OCI-LY7 (cell line): ENCODE measurements around the gene CD164L2. TPM values are rescaled to one million over a fixed set of nuclear protein-coding genes. Genes with fewer than 3 reads are reported as not detected.

Experiments
- BruUV-seq: library from RNA; stranded (reverse); fragments of 400-500 nt; replicated peaks from 2 replicates; lab custom pipeline; 2021; lab: Mats Ljungman, UMichigan
- CTCF ChIA-PET: fragments of 300-600 bp; sonication (Branson Sonifier 250); formaldehyde crosslinking; loops from one replicate; lab custom pipeline; 2022; ENCODE audit warnings: antibody characterized with exemption; ENCODE audit not compliant: unreplicated experiment; lab: Charles Lee
- POLR2A ChIA-PET: fragments of 300-600 bp; sonication (Branson Sonifier 250); formaldehyde crosslinking; loops from one replicate; lab custom pipeline; 2022; ENCODE audit warnings: antibody characterized with exemption; lab: Charles Lee
- DNase-seq: peaks from one replicate; pipeline ENCODE4 v3.0.0-alpha.2; 2015; ENCODE audit warnings: low spot score
- H2AFZ ChIP-seq: fragments of 200-600 bp; sonication (generic), shearing (Covaris generic); 2 replicates; pipeline ENCODE4 v1.6.1; 2014; ENCODE audit warnings: mild to moderate bottlenecking, antibody characterized with exemption, low read length, moderate library complexity
- H3K27ac ChIP-seq: fragments of 200-600 bp; sonication (generic); 2 replicates; pipeline ENCODE4 v1.5.1; 2014; ENCODE audit warnings: mixed run types, low read depth, mild to moderate bottlenecking, moderate library complexity, low read length, inconsistent platforms; ENCODE audit not compliant: poor library complexity, severe bottlenecking
- H3K36me3 ChIP-seq: fragments of 200-600 bp; sonication (generic); 2 replicates; pipeline ENCODE4 v1.6.1; 2014; ENCODE audit warnings: mild to moderate bottlenecking, antibody characterized with exemption, low read length, moderate library complexity, mixed read lengths; ENCODE audit not compliant: insufficient read depth
- H3K4me1 ChIP-seq: fragments of 200-600 bp; sonication (generic); 2 replicates; pipeline ENCODE4 v1.5.1; 2014; ENCODE audit warnings: mild to moderate bottlenecking, low read length; ENCODE audit not compliant: insufficient read depth, poor library complexity, severe bottlenecking
- H3K4me2 ChIP-seq: fragments of 200-600 bp; sonication (generic); 2 replicates; pipeline ENCODE4 v1.6.1; 2014; ENCODE audit warnings: mild to moderate bottlenecking, low read length
- H3K4me3 ChIP-seq: fragments of 200-600 bp; sonication (generic); 2 replicates; pipeline ENCODE4 v1.5.1; 2014; ENCODE audit warnings: mild to moderate bottlenecking, low read depth, low read length; ENCODE audit not compliant: poor library complexity, severe bottlenecking
- H3K79me2 ChIP-seq: fragments of 200-600 bp; sonication (generic); 2 replicates; pipeline ENCODE4 v1.6.1; 2016; ENCODE audit warnings: low read depth, mild to moderate bottlenecking, low read length, moderate library complexity, mixed read lengths; ENCODE audit not compliant: insufficient read depth
- H3K9me2 ChIP-seq: fragments of 200-600 bp; sonication (generic); 2 replicates; pipeline ENCODE4 v1.6.1; 2016; ENCODE audit warnings: mild to moderate bottlenecking, low read length, mixed read lengths; ENCODE audit not compliant: insufficient read depth
- H3K9me3 ChIP-seq: fragments of 200-600 bp; sonication (generic); 2 replicates; pipeline ENCODE4 v1.6.1; 2014; ENCODE audit warnings: mild to moderate bottlenecking, mixed run types, low read length, mixed read lengths
- H4K20me1 ChIP-seq: fragments of 200-600 bp; sonication (generic); 2 replicates; pipeline ENCODE4 v1.6.1; 2014; ENCODE audit warnings: mild to moderate bottlenecking, antibody characterized with exemption, low read length, moderate library complexity, mixed read lengths; ENCODE audit not compliant: insufficient read depth
- EZH2phosphoT487 ChIP-seq: fragments of 200-600 bp; sonication (generic); IDR thresholded peaks from 2 replicates; pipeline ENCODE4 v1.6.1; 2018; ENCODE audit warnings: low read depth, borderline replicate concordance, mild to moderate bottlenecking, mixed run types, antibody characterized with exemption, low read length, moderate library complexity, mixed read lengths
- intact Hi-C: fragments of 100-400 bp; cut with micrococcal nuclease; formaldehyde crosslinking; loops from one replicate; pipeline ENCODE4 v1.10.0; 2022; ENCODE audit not compliant: unreplicated experiment
- total RNA-seq, 2 experiments: library from RNA; depleted of rRNA in 1 of 2; stranded (reverse); fragments of >200 nt in 1 of 2; shearing (Covaris generic) in 1 of 2; gene quantifications; 2 replicates each; pipeline ENCODE4 v1.2.3, GENCODE V29; 2014 to 2022
- TF ChIP-seq, protein P1 (sequence below): fragments of 200-600 bp; sonication (generic); conservative IDR thresholded peaks from 2 replicates; pipeline ENCODE4 v1.5.1; 2014; ENCODE audit warnings: mild to moderate bottlenecking, antibody characterized with exemption, low read length, moderate library complexity, mixed read lengths

CD164L2 gene
- total RNA-seq, 2 experiments from 2014 or later, result not detected

DNA sequence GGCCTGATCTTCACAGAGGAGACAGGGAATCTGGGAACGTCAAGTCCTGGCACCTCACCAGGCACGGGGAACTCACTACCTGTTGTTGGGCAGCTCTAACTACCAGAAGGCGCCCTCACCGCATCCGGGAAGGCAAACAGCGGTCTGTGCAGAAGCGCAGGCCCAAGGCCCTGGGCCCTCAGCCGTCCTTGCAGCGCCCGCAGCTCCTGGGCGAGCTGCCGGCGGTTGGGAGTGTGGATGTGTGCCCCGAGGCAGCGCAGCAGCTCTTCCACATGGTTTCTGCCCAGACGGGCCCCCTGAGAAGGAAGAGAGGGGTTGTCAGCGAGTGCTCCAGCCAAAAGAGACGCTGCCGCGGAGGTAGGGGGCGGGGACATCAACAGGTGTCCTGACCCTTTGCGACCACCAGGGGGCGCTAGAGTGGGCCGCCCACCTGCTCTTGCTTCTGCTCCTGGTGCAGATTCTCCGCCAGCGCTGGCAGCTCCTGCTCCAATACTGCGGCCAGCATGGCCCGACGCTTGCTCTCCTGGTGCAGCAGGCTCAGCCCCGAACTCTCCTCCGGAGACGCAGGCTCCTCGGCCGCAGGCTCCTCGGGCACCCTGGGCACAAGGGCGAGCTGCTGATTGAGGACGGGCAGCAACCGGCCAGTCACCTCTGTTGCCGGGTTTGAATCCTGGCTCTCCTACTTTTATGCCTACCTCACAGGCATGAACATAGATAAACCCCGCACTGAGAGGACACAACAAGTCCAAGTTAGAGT lies 25.7 kb downstream of the CD164L2 start:
- peak overlapping the region; percentile 84 for H3K4me2 ChIP-seq

DNA sequence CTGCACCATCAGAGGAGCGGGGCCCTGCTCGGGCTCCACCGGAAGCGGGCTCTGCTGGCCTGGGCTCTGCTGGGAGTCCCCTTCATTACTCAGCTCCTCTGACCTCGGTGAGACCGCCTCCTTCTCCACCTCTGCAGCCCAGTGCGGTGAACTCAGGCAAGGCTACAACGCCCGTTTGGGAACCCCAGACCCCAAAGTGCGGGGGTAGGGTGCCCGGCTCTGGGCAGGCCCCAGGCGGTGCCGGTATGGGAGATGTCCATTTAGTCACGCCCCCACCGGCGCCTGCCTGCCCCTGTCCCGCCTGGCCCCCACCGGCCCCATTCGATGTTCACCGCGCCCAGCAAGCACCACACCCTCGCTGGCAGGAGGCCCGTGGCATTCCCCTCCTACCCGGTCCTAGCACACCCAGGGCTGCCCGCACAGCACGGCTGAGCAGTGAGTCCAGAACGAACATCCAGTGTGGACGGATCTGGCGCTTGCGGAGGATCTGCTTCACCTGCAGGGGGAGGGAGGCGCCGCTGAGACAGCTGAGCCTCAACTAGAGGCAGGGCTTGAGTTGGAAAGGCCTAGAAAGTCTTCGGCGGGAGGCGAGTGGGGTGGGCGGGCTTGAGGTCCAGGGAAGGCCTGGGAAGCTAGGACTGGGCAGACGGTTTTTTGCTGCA lies 26.4 kb downstream of the CD164L2 start:
- intact Hi-C loops, result loop anchor here (1.0 to 10.0 kb wide), 5 partner anchors 13 to 250 kb away; no protein-coding TSS in a partner anchor
- H3K4me3 ChIP-seq, result peak overlapping the region; percentile 65

More for the DNA sequence above, 25.7 kb downstream of the CD164L2 start:
- Histone ChIP-seq H3K9me2 (no peaks in the 10 kb centered on the region), H3K79me2 (no peaks in the 10 kb centered on the region), H3K27ac (peak overlapping the region; percentile 25), H3K4me1 (peaks cover 26% of the 10 kb centered on the region), H2AFZ (peak overlapping the region; percentile 83), H3K4me3 (peak overlapping the region; percentile 65), H3K36me3 (no peaks in the 10 kb centered on the region), H4K20me1 (no peaks in the 10 kb centered on the region), H3K9me3 (no peaks in the 10 kb centered on the region)
- ChIA-PET POLR2A (interaction anchor here (0.6 kb wide), 1 partner anchor 17 kb away, joined by 3 read pairs; no protein-coding TSS in a partner anchor), CTCF (interaction anchor here (0.5 to 1.6 kb wide), 7 partner anchors 8 to 249 kb away, joined by 3 to 5 read pairs (median 4); no protein-coding TSS in a partner anchor)
- TF ChIP-seq EZH2phosphoT487, result no peak
- TF ChIP-seq, protein P1, sequence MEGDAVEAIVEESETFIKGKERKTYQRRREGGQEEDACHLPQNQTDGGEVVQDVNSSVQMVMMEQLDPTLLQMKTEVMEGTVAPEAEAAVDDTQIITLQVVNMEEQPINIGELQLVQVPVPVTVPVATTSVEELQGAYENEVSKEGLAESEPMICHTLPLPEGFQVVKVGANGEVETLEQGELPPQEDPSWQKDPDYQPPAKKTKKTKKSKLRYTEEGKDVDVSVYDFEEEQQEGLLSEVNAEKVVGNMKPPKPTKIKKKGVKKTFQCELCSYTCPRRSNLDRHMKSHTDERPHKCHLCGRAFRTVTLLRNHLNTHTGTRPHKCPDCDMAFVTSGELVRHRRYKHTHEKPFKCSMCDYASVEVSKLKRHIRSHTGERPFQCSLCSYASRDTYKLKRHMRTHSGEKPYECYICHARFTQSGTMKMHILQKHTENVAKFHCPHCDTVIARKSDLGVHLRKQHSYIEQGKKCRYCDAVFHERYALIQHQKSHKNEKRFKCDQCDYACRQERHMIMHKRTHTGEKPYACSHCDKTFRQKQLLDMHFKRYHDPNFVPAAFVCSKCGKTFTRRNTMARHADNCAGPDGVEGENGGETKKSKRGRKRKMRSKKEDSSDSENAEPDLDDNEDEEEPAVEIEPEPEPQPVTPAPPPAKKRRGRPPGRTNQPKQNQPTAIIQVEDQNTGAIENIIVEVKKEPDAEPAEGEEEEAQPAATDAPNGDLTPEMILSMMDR, result peak; percentile 87
- BruUV-seq, result no TSS peak
- DNase-seq, result peak; percentile 77
- intact Hi-C loops, result loop anchor here (1.0 to 10.0 kb wide), 5 partner anchors 14 to 249 kb away; no protein-coding TSS in a partner anchor

More for the DNA sequence above, 26.4 kb downstream of the CD164L2 start:
- Histone ChIP-seq H3K9me2 (no peaks in the 10 kb centered on the region), H3K9me3 (no peaks in the 10 kb centered on the region), H3K27ac (peak overlapping the region; percentile 25), H3K36me3 (no peaks in the 10 kb centered on the region), H3K4me2 (peak overlapping the region; percentile 84), H4K20me1 (no peaks in the 10 kb centered on the region), H2AFZ (peak overlapping the region; percentile 83; the same call in 1 of the 2 replicates), H3K4me1 (peaks cover 26% of the 10 kb centered on the region), H3K79me2 (no peaks in the 10 kb centered on the region)
- BruUV-seq, result no TSS peak
- ChIA-PET POLR2A (interaction anchor here (0.6 kb wide), 1 partner anchor 16 kb away, joined by 3 read pairs; no protein-coding TSS in a partner anchor), CTCF (interaction anchor here (0.5 to 1.6 kb wide), 8 partner anchors 8 to 250 kb away, joined by 3 to 5 read pairs (median 4); no protein-coding TSS in a partner anchor)
- DNase-seq, result peak; percentile 48
- TF ChIP-seq EZH2phosphoT487, result no peak
- TF ChIP-seq, protein P1, result no peak
